GM23338 (cell line): ENCODE measurements around the gene HOXA10. TPM values are rescaled to one million over a fixed set of nuclear protein-coding genes. Genes with fewer than 3 reads are reported as not detected.
A peak's percentile ranks its signal among the peaks of the same experiment; 100 is the strongest.

Experiments
- ATAC-seq: fragments of 200-7000 bp; cut with Tn5 transposase; 3 replicates; pipeline ENCODE4 v1.9.1; 2020
- DNase-seq: peaks from one replicate; pipeline ENCODE4 v3.0.0-alpha.2; 2015; ENCODE audit warnings: low spot score
- H2AFZ ChIP-seq: fragments of 200-600 bp; sonication (generic); 2 replicates; pipeline ENCODE4 v1.8.0; 2016; ENCODE audit warnings: antibody characterized with exemption, mild to moderate bottlenecking, moderate library complexity
- H3F3A ChIP-seq: fragments of 200-600 bp; sonication (generic); replicated peaks from 2 replicates; pipeline ENCODE4 v1.8.0; 2017; ENCODE audit warnings: antibody characterized with exemption, mixed run types, low read depth
- H3K27ac ChIP-seq: fragments of 200-600 bp; sonication (generic); 2 replicates; pipeline ENCODE4 v1.6.1; 2016; ENCODE audit warnings: low read depth
- H3K27me3 ChIP-seq: fragments of 200-600 bp; sonication (generic); 2 replicates; pipeline ENCODE4 v1.8.0; 2016; ENCODE audit warnings: mild to moderate bottlenecking, mixed run types, moderate library complexity; ENCODE audit not compliant: insufficient read depth
- H3K36me3 ChIP-seq: fragments of 200-600 bp; sonication (generic); 2 replicates; pipeline ENCODE4 v1.8.0; 2016; ENCODE audit warnings: mild to moderate bottlenecking; ENCODE audit not compliant: insufficient read depth
- H3K4me1 ChIP-seq: fragments of 200-600 bp; sonication (generic); 2 replicates; pipeline ENCODE4 v1.8.0; 2016; ENCODE audit warnings: mild to moderate bottlenecking, moderate library complexity; ENCODE audit not compliant: insufficient read depth
- H3K4me2 ChIP-seq: fragments of 200-600 bp; sonication (generic); 2 replicates; pipeline ENCODE4 v1.7.1; 2017; ENCODE audit warnings: mixed run types
- H3K4me3 ChIP-seq: fragments of 200-600 bp; sonication (generic); 2 replicates; pipeline ENCODE4 v1.6.1; 2016; ENCODE audit warnings: mixed run types
- H3K79me2 ChIP-seq: fragments of 200-600 bp; sonication (generic); replicated peaks from 2 replicates; pipeline ENCODE4 v1.8.0; 2017; ENCODE audit warnings: mild to moderate bottlenecking; ENCODE audit not compliant: insufficient read depth
- H3K9me2 ChIP-seq: fragments of 200-600 bp; sonication (generic); 2 replicates; pipeline ENCODE4 v1.8.0; 2017; ENCODE audit not compliant: insufficient read depth
- H4K20me1 ChIP-seq: fragments of 200-600 bp; sonication (generic); replicated peaks from 2 replicates; pipeline ENCODE4 v1.8.0; 2017; ENCODE audit warnings: mild to moderate bottlenecking; ENCODE audit not compliant: insufficient read depth
- H3K27ac Mint-ChIP-seq: 2 replicates; pipeline ENCODE4 v1.8.0; 2020; ENCODE audit warnings: inconsistent platforms, mild to moderate bottlenecking, moderate library complexity, mixed read lengths
- H3K27me3 Mint-ChIP-seq: 3 replicates; pipeline ENCODE4 v1.8.0; 2022; ENCODE audit warnings: low read depth, mild to moderate bottlenecking, moderate library complexity, mixed read lengths, inconsistent platforms; ENCODE audit not compliant: insufficient read depth, poor library complexity
- H3K36me3 Mint-ChIP-seq: 3 replicates; pipeline ENCODE4 v1.8.0; 2021; ENCODE audit warnings: low read depth, mild to moderate bottlenecking, inconsistent platforms, moderate library complexity, mixed read lengths
- H3K4me1 Mint-ChIP-seq: 3 replicates; pipeline ENCODE4 v1.8.0; 2020; ENCODE audit warnings: mild to moderate bottlenecking, inconsistent platforms, mixed read lengths
- H3K4me3 Mint-ChIP-seq: 3 replicates; pipeline ENCODE4 v1.8.0; 2021; ENCODE audit warnings: moderate library complexity, mild to moderate bottlenecking, inconsistent platforms, mixed read lengths
- H3K9me3 Mint-ChIP-seq: 3 replicates; pipeline ENCODE4 v1.8.0; 2020; ENCODE audit warnings: moderate library complexity, mild to moderate bottlenecking, inconsistent platforms, mixed read lengths
- EZH2 ChIP-seq: fragments of 200-600 bp; sonication (generic); IDR thresholded peaks from one replicate; pipeline ENCODE4 v1.8.0; 2017; ENCODE audit warnings: antibody characterized with exemption, mild to moderate bottlenecking, low read depth; ENCODE audit not compliant: unreplicated experiment
- EZH2phosphoT487 ChIP-seq: fragments of 200-600 bp; sonication (generic); IDR thresholded peaks from one replicate; pipeline ENCODE4 v1.8.1; 2018; ENCODE audit warnings: antibody characterized with exemption; ENCODE audit not compliant: unreplicated experiment
- NANOG ChIP-seq: IDR thresholded peaks from 2 replicates; pipeline ENCODE4 v1.6.1; 2016; ENCODE audit warnings: antibody characterized with exemption, borderline replicate concordance
- polyA plus RNA-seq: library from polyadenylated mRNA; unstranded; fragments of >200 nt; fragmentation: Nextera tagmentation; extraction: Ambion mirVana; gene quantifications from 2 replicates; pipeline ENCODE4 v1.2.1, GENCODE V29; 2016
- total RNA-seq: library from RNA; depleted of rRNA; stranded (reverse); fragments of >200 nt; shearing (Covaris generic); gene quantifications from 2 replicates; pipeline ENCODE4 v1.2.3, GENCODE V29; 2014
- TF ChIP-seq, protein P1 (sequence below): IDR thresholded peaks from one replicate; pipeline ENCODE4 v1.6.1; 2018; ENCODE audit warnings: antibody characterized with exemption; ENCODE audit not compliant: unreplicated experiment
- TF ChIP-seq, protein P2 (sequence below), 2 experiments: fragments of 200-600 bp in 1 of 2; sonication (generic) in 1 of 2; conservative IDR thresholded peaks; 2 replicates each; pipeline versions ENCODE4 v1.5.1 to v1.6.1; 2016 to 2017; ENCODE audit warnings: antibody characterized with exemption in 2 of 2, low read depth in 2 of 2, mild to moderate bottlenecking in 2 of 2, moderate library complexity in 1 of 2
- TF ChIP-seq, protein P3 (sequence below): IDR thresholded peaks from 2 replicates; pipeline ENCODE4 v1.6.1; 2016; ENCODE audit warnings: antibody characterized with exemption

HOXA10 gene
- total and polyA plus RNA-seq, 2 experiments from 2014 or later = not detected

DNA sequence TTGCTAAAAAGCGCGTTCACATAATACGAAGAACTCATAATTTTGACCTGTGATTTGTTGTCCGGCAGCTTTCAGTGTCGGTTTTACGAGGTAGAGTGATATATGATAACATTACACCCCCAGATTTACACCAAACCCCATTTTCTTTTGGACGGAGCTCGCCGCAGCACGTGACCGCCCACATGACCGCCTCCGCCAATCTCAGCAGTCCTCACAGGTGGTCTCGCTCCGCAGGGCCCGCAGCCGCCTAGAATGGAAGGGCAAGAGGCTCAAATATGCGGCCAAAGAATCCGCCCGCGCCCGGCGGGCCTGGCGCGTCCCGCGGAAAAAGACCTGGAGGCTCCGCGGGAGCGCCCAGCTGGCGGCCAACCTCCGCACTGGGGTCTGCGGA, 17.6 kb downstream of the HOXA10 start, which contains the start of gene HOXA7:
HOXA7 (minus strand) TSS at position 168 of the 391 bp plus-strand sequence; CDS start at position 38, 130 bp downstream.
- peaks cover 99% of the 10 kb centered on the region for H3K27me3 Mint-ChIP-seq
- Histone ChIP-seq H3K79me2 (no peaks in the 10 kb centered on the region), H3K4me2 (peak within 1 kb of the TSS; percentile 83), H2AFZ (peak within 1 kb of the TSS; percentile 93), H3K36me3 (no peaks in the 10 kb centered on the region), H3K27me3 (peaks cover 100% of the 10 kb centered on the region), H3K27ac (no peak within 1 kb of the TSS), H3K4me3 (peak within 1 kb of the TSS; percentile 56), H4K20me1 (peaks cover 46% of the 10 kb centered on the region), H3F3A (peaks cover 29% of the 10 kb centered on the region), H3K4me1 (peaks cover 4% of the 10 kb centered on the region; the same call in 1 of the 2 replicates), H3K9me2 (no peaks in the 10 kb centered on the region)
- ATAC-seq = peak; percentile 30
- peak within 1 kb of the TSS; percentile 72 for H3K4me3 Mint-ChIP-seq
- peaks cover 12% of the 10 kb centered on the region; the same call in 2 of the 3 replicates for H3K9me3 Mint-ChIP-seq
- no peaks in the 10 kb centered on the region; the same call in 2 of the 3 replicates for H3K36me3 Mint-ChIP-seq
- TF ChIP-seq, protein P1, sequence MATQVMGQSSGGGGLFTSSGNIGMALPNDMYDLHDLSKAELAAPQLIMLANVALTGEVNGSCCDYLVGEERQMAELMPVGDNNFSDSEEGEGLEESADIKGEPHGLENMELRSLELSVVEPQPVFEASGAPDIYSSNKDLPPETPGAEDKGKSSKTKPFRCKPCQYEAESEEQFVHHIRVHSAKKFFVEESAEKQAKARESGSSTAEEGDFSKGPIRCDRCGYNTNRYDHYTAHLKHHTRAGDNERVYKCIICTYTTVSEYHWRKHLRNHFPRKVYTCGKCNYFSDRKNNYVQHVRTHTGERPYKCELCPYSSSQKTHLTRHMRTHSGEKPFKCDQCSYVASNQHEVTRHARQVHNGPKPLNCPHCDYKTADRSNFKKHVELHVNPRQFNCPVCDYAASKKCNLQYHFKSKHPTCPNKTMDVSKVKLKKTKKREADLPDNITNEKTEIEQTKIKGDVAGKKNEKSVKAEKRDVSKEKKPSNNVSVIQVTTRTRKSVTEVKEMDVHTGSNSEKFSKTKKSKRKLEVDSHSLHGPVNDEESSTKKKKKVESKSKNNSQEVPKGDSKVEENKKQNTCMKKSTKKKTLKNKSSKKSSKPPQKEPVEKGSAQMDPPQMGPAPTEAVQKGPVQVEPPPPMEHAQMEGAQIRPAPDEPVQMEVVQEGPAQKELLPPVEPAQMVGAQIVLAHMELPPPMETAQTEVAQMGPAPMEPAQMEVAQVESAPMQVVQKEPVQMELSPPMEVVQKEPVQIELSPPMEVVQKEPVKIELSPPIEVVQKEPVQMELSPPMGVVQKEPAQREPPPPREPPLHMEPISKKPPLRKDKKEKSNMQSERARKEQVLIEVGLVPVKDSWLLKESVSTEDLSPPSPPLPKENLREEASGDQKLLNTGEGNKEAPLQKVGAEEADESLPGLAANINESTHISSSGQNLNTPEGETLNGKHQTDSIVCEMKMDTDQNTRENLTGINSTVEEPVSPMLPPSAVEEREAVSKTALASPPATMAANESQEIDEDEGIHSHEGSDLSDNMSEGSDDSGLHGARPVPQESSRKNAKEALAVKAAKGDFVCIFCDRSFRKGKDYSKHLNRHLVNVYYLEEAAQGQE = no peak
- TF ChIP-seq EZH2 = no peak
- TF ChIP-seq NANOG = no peak
- TF ChIP-seq, protein P2, sequence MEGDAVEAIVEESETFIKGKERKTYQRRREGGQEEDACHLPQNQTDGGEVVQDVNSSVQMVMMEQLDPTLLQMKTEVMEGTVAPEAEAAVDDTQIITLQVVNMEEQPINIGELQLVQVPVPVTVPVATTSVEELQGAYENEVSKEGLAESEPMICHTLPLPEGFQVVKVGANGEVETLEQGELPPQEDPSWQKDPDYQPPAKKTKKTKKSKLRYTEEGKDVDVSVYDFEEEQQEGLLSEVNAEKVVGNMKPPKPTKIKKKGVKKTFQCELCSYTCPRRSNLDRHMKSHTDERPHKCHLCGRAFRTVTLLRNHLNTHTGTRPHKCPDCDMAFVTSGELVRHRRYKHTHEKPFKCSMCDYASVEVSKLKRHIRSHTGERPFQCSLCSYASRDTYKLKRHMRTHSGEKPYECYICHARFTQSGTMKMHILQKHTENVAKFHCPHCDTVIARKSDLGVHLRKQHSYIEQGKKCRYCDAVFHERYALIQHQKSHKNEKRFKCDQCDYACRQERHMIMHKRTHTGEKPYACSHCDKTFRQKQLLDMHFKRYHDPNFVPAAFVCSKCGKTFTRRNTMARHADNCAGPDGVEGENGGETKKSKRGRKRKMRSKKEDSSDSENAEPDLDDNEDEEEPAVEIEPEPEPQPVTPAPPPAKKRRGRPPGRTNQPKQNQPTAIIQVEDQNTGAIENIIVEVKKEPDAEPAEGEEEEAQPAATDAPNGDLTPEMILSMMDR (conservative IDR thresholded peaks at IDR 0.05; ENCODE audit: low read depth in 2 of 2) = no peak
- peaks cover 14% of the 10 kb centered on the region for H3K4me1 Mint-ChIP-seq
- DNase-seq = peak; percentile 84
- H3K27ac Mint-ChIP-seq = no peak within 1 kb of the TSS

DNA sequence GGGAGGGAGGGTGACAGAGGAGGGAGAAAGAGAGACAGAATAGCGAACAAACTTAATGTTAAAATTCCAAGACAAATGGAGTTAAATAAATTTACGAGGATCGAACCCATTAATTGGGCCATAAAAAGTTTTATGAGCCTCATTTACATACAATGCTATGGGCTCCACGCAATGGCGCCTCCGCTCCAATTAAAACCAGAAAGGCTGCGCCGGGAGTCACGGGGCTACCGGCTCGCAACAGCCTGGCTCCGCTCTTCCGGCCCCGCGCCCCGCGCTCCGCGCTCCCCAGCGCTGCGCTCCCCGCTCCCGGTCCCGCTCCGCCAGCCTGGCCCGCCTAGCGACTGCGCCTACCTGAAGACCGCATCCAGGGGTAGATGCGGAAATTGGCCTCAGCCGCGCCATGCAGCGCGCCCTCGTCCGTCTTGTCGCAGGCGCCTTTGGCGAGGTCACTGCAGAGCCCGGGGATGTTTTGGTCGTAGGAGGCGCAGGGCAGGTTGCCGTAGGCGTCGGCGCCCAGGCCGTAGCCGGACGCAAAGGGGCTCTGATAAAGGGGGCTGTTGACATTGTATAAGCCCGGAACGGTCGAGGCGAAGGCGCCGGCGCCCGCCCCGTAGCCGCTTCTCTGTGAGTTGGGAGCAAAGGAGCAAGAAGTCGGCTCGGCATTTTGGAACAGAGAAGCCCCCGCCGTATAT, 18.2 kb downstream of the HOXA10 start:
- no peak overlapping the region for H3K27ac Mint-ChIP-seq
- peak; percentile 54 for DNase-seq

More for the DNA sequence above, 18.2 kb downstream of the HOXA10 start:
- Mint-ChIP-seq H3K4me1 (peaks cover 20% of the 10 kb centered on the region), H3K4me3 (peak overlapping the region; percentile 72), H3K27me3 (peaks cover 99% of the 10 kb centered on the region), H3K9me3 (peaks cover 12% of the 10 kb centered on the region; the same call in 2 of the 3 replicates), H3K36me3 (no peaks in the 10 kb centered on the region; the same call in 2 of the 3 replicates)
- Histone ChIP-seq H3K4me3 (peak overlapping the region; percentile 56), H3K27ac (no peak overlapping the region), H3K4me2 (peak overlapping the region; percentile 83), H2AFZ (peak overlapping the region; percentile 93), H3K27me3 (peaks cover 100% of the 10 kb centered on the region), H3F3A (peaks cover 30% of the 10 kb centered on the region), H3K4me1 (peaks cover 4% of the 10 kb centered on the region; the same call in 1 of the 2 replicates), H3K79me2 (no peaks in the 10 kb centered on the region), H3K36me3 (no peaks in the 10 kb centered on the region), H4K20me1 (peaks cover 50% of the 10 kb centered on the region), H3K9me2 (no peaks in the 10 kb centered on the region)
- TF ChIP-seq EZH2 (peak; percentile 96), EZH2phosphoT487 (peak; percentile 98)
- TF ChIP-seq, protein P3, sequence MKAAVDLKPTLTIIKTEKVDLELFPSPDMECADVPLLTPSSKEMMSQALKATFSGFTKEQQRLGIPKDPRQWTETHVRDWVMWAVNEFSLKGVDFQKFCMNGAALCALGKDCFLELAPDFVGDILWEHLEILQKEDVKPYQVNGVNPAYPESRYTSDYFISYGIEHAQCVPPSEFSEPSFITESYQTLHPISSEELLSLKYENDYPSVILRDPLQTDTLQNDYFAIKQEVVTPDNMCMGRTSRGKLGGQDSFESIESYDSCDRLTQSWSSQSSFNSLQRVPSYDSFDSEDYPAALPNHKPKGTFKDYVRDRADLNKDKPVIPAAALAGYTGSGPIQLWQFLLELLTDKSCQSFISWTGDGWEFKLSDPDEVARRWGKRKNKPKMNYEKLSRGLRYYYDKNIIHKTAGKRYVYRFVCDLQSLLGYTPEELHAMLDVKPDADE = no peak
- peak; percentile 5 for ATAC-seq
